Dedifferentiated amniotic fluid mesenchymal stem cell (primary cell): ENCODE results near the gene MACROD1.
"Not testable (repeated sequence)": the region's sequence is repeated elsewhere in the genome, so short reads cannot be mapped to it uniquely, and the experiment has no call there.

Source experiments
- DNase-seq: peaks from one replicate; pipeline ENCODE4 v3.0.0-alpha.2; 2016; ENCODE audit errors: extremely low spot score

MACROD1 gene

DNA sequence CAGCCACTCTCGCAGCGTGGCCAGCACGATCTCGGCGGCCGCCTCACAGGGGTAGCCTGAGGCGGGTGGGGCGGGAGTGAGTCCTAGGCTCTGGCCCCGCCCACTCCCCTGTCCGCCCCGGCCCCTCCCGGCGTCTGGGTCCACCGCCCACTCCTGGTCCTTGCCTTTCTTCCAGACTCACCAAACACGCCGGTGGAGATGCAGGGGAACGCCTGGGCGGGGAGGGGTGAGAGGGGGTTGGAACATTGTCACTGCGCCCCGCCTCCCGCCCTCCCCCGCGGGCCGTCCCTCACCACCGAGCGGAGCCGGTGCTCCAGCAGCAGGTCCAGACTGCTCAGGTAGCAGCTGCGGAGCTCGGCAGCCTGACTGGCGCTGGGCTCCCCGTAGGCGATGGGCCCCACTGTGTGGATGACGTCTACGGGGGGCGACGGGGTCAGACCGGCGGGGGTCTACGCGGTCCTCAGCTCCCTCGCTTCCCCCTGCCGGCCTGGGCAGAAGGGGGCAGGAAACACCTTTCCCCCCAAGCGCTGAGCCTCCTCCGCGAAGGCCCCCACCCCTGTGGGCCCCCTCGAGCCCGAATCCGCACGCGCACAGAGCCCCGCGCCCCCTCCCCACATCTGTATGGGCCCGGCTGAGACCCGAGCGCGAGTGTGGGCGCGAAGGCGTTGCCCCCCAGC, 166.4 kb downstream of the MACROD1 start:
- DNase-seq, result no peak

DNA sequence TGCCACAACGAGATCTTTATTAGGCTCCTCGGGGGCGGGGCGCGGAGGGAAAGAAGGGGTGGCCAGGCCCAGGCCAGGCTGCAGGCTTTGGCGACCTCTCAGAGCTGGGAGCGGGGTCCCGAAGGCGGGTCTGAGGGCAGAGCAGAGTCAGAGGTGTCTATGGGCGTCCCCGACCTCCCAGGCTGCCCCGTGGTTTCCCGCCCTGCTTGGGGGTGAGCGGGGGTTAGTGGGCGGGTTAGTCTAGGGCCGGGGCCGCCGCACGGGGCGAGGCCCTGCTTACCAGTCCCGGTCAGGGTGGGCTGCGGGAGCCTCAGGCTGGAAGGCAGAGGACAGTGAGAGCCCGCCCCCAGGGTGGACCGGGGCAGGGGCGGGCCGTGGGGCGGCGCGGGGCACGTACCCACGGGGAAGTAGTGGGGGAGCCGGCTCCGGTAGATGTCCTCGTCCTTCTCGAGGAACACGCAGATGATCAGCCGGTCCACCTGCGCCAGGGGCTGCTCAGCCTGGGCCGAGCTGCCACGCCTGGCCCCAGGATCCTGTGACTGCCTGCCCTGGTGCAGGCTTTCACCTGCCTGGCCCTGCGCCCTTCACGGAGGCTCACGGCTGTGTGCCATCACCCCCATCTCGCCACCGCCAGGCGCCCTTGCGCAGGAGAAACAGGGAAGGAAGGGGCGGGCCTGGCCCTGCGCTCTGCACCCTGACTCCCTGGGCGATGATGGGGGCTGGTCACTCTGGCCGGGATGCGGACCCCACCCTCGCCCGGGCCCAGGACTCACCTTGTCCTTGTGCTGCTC, 167.2 kb downstream of the MACROD1 start:
- no peak for DNase-seq

DNA sequence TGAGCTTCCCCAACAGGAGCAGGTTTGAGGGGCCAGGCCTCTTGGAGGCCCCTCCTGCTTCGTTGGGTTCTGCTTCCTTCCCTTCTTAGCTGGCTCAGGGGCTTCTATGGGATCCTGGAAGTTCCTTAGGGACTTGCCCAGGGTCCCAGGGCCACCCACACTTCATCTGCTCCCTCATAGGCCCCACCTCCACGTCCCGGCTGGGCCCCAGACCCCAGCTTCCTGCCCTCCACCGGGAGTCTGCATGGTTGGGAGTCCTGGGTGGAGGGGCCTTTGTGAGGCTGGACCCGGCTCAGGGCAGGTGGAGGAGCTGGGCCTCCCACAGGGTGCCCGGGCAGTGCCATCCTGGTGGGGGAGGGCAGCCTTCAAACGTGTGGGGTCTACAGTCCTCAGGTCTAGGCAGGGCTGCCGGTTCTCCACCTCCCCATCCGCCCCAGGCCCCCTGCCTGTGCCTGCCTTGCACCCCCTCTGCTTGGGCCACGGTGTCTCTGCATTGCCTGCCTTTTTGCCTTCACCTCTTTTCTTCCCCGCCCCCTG, 168.0 kb downstream of the MACROD1 start:
- no peak for DNase-seq

DNA sequence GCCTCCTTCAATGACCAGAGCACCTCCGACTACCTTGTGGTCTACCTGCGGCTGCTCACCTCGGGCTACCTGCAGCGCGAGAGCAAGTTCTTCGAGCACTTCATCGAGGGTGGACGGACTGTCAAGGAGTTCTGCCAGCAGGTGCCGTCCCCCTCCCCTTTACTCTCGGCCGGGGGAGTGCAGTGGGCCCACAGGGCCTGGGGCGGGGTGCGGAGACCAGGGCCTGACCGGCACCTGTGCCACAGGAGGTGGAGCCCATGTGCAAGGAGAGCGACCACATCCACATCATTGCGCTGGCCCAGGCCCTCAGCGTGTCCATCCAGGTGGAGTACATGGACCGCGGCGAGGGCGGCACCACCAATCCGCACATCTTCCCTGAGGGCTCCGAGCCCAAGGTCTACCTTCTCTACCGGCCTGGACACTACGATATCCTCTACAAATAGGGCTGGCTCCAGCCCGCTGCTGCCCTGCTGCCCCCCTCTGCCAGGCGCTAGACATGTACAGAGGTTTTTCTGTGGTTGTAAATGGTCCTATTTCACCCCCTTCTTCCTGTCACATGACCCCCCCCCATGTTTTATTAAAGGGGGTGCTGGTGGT, 168.7 kb downstream of the MACROD1 start:
- no peak for DNase-seq

DNA sequence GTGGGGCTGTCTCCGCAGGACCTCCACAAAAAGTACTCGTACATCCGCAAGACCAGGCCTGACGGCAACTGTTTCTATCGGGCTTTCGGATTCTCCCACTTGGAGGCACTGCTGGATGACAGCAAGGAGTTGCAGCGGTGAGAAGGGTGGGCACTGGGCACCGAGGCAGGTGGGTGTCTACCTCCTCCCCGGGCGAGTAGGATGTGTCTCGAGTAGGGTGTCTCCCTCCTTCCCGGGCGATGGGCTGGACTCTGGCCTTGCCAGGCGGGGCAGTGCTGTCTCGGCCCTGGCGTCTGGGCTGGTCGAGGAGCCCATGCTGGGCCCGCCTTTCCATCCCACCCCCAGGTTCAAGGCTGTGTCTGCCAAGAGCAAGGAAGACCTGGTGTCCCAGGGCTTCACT, 169.4 kb downstream of the MACROD1 start:
- DNase-seq, result no peak

DNA sequence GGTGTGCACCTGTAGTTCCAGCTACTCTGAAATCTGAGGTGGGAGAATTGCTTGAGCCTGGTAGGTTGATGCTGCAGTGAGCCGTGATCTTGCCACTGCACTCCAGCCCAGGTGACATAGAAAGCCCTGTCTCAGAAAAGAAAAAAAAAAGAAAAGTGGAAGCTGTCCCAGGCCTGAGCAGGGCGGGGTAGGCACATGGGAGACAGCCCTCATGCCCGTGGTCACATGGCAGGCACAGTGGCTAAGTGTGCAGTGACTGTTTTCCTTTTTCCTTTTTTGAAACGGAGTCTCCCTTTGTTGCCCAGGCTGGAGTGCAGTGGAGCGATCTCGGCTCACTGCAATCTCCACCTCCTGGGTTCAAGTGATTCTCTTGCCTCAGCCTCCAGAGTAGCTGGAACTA, 171.9 kb downstream of the MACROD1 start:
- DNase-seq, result no peak

DNA sequence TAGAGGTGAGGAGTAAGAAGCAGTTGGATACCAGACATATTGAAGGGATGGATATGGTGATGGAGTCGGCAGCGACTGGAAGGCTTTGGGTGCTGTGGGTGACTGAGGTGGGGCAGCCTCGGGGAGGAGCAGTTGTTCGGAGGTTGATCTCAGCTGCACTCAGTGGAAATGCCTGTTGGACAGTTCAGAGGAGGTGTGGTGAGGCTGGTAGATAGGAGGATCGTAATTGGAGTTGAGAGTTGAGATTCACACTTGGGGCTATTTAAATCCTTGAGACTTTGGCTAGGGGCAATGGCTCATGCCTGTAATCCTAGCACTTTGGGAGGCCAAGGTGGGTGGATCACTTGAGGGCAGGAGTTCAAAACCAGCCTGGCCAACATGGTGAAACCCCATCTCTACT, 172.8 kb downstream of the MACROD1 start:
- DNase-seq, result no peak

DNA sequence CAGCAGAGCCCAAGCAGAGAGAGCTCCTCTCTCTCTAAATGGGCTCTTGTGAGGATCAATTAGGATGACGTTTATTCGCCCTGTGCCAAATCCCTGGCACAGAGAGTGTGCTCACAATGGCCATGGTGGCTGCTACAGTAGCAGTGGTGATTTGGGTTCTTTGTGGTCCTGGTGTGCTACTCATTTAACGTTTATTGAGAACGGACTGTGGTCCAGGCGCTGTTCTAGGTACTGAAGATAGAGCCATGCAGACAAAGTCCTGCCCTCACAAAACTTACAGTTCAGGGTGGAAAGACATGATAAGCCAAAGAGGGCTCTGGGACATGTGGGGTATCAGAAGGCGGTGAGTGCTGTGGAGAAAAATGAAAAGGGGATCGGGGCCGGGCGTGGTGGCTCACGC, 174.4 kb downstream of the MACROD1 start:
- no peak for DNase-seq

DNA sequence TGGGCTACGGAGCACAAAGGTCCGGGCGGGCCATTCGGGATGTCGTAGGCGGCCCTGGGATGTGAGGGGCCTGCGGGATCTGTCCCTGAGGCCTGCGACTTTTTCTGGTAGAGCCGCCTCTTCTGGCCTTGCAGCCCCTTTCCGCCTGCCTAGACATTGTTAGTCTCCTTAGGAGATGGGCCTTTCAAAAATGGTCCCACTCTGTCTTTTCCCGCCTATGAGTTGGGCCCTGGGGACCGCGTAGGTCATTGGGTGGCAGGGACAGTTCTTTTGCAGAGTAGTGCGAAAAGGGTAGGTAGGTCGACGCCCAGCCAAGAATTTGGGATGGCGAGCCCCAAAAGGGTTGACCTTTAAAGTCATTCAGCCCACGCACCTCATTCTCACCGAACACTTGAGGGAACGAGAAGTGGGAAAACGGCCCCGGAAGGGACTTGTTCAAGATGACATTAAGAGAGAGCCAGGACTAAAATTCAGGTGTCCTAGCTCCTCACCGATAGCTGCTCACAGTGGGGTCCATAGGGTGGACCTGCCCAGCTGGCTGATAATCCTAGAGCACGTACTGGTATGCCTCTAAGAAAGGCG, 178.9 kb downstream of the MACROD1 start:
- no peak for DNase-seq

DNA sequence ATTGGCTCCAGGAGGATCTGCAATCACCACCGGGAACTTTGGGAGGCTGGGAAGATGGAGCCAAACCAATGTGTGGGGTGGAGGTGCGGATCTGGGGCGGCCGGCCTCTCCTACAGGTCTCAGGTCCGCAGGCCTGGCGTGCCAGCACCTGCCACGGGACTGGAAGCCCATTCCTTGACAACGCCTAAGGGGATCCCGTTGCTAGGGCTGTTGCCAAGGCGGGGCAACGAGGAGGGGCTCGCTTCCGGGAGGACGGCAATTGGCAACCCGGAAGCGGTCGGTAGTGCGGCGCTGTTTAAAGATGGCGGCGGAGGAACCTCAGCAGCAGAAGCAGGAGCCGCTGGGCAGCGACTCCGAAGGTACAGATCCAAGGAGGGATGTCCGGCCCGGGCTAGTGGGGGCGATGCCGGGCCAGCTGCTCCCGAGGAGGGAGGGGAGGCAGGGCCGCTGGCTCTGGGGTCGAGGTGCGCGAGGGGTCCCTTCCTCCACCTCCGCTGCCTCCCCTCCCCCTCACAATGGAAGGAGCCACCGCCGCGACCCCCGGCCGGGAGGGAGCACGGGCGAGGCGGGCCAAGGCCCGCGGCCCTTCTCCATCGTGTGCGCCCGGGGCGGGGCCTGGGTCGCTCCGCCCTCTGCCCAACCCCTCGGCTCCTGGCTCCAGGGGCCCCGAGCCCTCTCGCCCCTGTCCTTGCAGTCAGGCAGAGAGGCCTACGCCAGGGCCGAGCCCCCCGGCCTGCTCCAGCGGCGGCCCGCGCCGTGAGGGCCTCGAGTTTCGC, 179.6 kb downstream of the MACROD1 start, which contains the start of gene OTUB1:
Gene OTUB1, plus strand, starts transcription at position 283 of the 776 bp plus-strand sequence. Its CDS starts 19 bp downstream, at position 302.
- DNase-seq, result peak; percentile 86

DNA sequence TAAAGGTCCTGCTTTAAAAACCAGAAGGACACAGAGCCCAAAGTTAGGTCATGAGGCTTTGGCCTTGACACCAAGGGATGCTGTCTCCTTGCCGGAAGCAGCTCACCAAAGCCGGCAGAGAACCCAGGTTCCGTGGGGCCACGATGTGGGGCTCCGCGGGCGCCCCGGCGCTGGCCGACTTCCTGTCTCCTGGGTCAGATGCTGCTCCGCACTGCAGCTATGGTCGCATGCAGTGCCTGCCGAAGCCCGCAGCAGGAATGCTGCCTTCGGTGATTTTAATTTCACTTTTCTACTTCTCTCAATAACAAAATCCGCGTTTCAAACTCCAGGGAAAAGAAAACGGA, 180.1 kb downstream of the MACROD1 start:
- DNase-seq, result no peak

DNA sequence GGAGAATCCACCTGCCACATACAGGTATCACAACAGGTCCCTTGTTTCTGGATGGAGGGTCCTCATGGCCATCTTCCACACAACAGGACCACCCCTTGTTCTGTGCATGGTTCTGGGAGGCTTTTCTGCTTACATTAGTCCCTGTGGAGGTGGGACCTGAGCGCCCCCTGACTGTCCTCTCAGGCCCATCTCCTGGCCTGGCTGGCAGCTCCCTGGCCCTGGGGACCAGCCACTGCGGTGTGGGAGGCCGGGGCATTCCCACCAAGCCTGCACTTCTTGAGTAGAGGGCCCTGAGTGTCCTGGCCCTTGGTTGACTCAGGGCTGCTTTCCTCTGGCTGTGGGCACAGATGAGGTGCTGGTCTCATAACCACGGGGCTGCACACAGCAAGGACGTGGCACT, 186.5 kb downstream of the MACROD1 start:
- DNase-seq, result no peak

DNA sequence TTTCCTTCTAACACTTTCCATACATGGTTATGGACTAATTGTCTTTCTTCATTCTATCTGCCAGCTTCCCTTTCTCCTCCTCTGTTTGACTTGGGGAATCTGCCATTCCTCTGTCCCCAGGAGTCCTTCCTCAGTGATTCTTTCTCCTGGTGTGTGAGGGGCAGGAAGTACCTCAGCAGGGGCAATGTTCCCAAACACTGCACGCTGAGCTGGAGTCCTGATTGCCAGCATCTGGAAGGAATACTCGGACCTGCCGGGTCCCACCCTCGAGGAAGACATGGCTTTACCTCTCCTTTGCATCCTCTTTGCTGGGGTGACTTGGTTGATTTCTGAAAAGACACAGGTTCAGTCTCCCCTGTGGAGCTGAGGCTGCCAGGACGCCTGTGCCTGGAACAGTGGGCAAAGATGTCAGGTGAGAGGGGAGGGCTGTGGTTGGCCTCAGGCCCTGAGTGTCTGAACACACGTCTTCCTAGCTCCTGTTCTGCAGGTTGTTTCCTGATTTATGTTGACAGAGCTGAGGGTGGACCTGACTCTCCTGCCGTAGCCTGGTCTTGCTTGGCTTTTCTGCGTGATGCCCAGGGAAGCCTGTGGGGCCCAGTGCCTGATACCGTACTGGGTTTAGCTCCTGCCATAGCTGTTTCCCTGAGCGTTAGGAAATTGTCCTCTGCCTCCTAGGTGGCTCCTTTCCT, 187.2 kb downstream of the MACROD1 start:
- no peak for DNase-seq

DNA sequence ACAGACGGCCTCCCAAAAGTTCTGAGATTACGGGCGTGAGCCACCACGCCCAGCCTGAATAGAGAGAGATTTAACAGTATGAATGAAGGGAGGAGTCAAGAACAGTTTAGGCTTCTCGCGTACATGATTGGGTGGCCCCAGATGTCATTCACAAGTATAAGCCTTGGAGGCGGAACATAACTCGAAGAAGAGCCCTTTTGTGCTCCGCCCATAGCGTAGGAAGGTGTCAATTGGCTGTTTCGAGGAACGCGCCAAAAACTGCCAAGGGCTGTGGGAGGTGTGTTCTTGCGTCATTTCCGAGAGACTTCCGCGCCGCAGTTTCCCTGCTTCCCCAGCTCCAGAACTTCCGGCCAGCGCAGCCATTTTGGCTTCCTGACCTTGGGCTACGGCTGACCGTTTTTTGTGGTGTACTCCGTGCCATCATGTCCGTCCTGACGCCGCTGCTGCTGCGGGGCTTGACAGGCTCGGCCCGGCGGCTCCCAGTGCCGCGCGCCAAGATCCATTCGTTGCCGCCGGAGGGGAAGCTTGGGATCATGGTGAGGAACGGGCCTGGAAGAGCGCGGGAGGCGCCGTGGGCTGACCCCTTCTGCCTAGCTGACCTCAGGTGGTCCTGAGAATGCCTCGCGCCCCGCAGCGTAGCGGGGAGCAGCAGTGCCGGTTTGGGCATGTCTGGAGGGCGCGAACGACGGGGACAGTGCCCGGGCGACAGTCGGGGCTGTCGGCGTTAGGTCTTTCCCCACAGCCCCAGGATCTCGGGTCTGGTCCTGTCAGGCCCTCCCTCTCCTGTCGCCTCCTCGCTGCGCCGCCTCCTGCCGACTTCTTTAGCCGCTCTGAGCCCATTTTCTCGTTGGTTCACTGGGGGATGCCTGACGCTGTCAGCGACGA, 191.4 kb downstream of the MACROD1 start, which contains the start of gene COX8A:
Gene COX8A, plus strand, starts transcription at position 362 of the 885 bp plus-strand sequence. Its CDS starts 61 bp downstream, at position 423.
- peak; percentile 100 for DNase-seq

DNA sequence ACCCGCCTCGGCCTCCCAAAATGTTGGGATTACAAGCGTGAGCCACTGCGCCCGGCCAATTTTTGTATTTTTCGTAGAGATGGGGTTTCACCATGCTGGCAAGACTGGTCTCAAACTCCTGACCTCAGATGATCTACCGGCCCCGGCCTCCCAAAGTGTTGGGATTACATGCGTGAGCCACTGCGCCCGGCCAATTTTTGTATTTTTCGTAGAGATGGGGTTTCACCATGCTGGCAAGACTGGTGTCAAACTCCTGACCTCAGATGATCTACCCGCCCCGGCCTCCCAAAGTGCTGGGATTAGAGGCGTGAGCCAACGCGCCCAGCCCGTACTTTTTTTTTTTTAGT, 192.0 kb downstream of the MACROD1 start:
- DNase-seq, result not testable (repeated sequence)

DNA sequence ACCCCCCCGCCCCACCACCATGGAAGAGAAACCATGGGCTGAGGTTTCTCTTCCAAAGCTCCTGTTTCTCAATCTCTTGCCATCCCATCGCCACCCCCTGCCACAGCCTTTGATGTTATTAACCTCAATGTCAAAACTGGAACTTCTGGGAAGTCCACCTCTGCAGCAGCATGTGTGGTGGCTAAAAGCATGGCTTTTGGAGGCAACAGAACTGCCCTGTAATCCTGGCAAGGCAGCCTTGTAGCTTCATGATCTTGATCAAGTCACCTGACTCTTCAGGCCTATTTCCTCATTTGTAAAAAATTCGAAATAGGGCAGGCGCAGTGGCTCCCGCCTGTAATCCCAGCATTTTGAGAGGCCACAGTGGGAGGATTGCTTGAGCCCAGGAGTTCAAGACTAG, 195.0 kb downstream of the MACROD1 start:
- DNase-seq, result no peak

DNA sequence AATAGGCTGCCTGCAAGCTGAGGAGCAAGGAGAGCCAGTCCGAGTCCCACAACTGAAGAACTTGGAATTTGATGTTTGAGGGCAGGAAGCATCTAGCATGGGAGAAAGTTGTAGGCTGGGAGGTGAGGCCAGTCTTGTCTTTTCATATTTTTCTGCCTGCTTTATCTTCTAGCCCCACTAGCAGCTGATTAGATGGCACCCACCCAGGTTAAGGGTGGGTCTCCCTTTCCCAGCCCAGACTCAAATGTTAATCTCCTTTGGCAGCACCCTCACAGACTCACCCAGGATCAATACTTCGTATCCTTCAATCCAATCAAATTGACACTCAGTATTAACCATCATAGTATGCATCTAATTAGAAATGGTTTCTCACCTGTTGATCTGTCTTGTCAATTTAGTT, 196.5 kb downstream of the MACROD1 start:
- no peak for DNase-seq

DNA sequence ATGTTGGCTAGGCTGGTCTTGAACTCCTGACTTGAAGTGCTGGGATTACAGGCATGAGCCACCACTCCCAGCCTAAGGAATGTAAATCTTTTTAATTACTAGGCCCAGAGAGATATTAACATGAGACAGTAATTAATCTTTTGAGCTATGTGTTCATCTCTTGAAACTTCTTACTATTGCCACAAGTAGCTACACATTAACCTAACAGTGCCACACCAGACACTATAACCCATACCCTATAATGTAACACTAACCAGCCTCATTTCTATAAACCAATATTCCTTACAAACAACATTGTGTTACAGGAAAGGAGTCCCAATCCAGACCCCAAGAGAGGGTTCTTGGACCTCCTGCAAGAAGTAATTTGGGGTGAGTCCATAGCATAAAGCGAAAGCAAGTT, 199.5 kb downstream of the MACROD1 start:
- no peak for DNase-seq

DNA sequence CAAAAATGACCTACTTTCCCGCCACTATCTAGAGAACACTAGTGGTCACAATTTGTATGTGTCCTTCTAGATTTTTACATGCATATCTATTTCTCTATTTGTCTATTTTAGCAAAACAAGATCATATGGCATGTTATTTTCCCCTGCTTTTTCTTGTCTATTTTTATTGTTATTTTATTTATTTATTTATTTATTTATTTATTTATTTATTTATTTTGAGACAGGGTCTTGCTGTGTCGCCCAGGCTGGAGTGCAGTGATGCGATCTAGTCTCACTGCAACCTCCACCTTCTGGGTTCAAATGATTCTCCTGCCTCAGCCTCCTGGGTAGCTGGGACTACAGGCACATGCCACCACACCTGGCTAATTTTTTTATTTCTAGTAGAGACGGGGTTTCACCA, 202.0 kb downstream of the MACROD1 start:
- not testable (repeated sequence) for DNase-seq
